ENCODE measurements around the gene PPP2R2B.

Gene PPP2R2B

DNA sequence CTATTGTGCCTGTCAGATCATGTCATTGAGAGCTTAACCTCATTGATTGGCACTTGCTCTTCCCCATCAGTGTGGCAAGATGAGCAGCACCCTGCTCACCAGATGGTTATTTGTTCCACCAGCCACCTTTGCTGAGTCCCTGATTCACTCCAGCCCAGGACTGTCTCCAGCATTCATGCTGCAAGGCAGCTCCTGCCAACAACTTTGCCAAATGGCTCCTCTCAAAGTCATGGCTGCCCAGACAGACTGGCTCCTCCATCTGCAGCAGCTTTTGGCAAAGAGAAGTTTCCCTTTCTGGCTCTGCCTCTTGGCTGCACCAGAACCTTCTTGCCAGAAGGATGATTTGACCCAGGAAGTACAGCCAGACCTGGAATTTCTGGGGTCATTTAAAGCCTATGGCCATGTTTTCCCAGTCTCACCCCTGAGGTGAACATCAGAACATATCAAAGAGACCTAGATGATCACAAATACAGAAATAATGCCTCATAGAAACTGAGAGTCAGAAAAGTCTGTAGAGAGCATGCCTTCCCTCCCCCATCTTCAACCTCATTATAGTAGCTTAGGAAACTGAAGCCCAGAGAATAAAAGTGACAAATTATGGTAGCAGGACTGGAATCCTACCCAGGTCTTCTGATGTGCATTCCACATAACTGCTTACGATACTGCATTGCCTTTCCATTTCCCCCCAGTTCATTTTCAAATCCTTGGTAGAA, 10.4 kb downstream of the PPP2R2B start:
- Histone ChIP-seq H3K27ac (ENCODE audit: low read depth in 2 of 2, low read length in 2 of 2) (no peak overlapping the region), H3K27me3 (ENCODE audit: control insufficient read depth in 2 of 2, insufficient read depth in 2 of 2, low read length in 2 of 2) (no peaks in the 10 kb centered on the region), H3K9ac (ENCODE audit: low read depth in 1 of 2, low read length in 2 of 2) (no peak overlapping the region), H3K4me3 (ENCODE audit: low read length in 2 of 2) (no peak overlapping the region), H3K4me1 (ENCODE audit: control insufficient read depth in 2 of 2, insufficient read depth in 2 of 2, low read length in 2 of 2) (no peaks in the 10 kb centered on the region), H3K9me3 (ENCODE audit: control insufficient read depth in 2 of 2, low read length in 2 of 2) (no peaks in the 10 kb centered on the region), H3K36me3 (ENCODE audit: control insufficient read depth in 2 of 2, insufficient read depth in 2 of 2, low read length in 2 of 2) (no peaks in the 10 kb centered on the region)

DNA sequence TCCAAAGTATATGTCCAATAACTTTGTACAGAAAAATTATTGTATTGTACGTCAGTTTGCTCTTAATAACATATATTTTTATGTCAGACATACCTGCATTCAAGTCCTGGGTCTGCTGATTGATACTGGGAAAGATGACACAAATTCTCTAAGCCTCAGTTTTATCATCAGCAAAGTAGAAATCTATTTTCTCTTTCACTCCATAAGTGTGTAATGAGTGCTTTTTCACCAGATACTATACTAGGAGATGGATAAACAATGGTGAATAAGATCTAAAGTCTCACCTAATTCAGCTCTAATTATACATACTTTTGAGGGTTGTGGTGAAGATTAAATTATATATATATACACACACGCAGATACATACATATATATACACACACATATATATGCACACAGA, 12.3 kb downstream of the PPP2R2B start:
- Histone ChIP-seq H3K36me3 (ENCODE audit: control insufficient read depth in 2 of 2, insufficient read depth in 2 of 2, low read length in 2 of 2) (no peaks in the 10 kb centered on the region), H3K9me3 (ENCODE audit: control insufficient read depth in 2 of 2, low read length in 2 of 2) (no peaks in the 10 kb centered on the region), H3K27me3 (ENCODE audit: control insufficient read depth in 2 of 2, insufficient read depth in 2 of 2, low read length in 2 of 2) (no peaks in the 10 kb centered on the region), H3K27ac (ENCODE audit: low read depth in 2 of 2, low read length in 2 of 2) (no peak overlapping the region), H3K4me3 (ENCODE audit: low read length in 2 of 2) (no peak overlapping the region), H3K9ac (ENCODE audit: low read depth in 1 of 2, low read length in 2 of 2) (no peak overlapping the region), H3K4me1 (ENCODE audit: control insufficient read depth in 2 of 2, insufficient read depth in 2 of 2, low read length in 2 of 2) (no peaks in the 10 kb centered on the region)

- Histone ChIP-seq H3K27ac (ENCODE audit: low read depth in 2 of 2, low read length in 2 of 2) (no peak overlapping the region), H3K9me3 (ENCODE audit: control insufficient read depth in 2 of 2, low read length in 2 of 2) (no peaks in the 10 kb centered on the region), H3K9ac (ENCODE audit: low read depth in 1 of 2, low read length in 2 of 2) (no peak overlapping the region), H3K4me3 (ENCODE audit: low read length in 2 of 2) (no peak overlapping the region), H3K27me3 (ENCODE audit: control insufficient read depth in 2 of 2, insufficient read depth in 2 of 2, low read length in 2 of 2) (no peaks in the 10 kb centered on the region), H3K36me3 (ENCODE audit: control insufficient read depth in 2 of 2, insufficient read depth in 2 of 2, low read length in 2 of 2) (no peaks in the 10 kb centered on the region), H3K4me1 (ENCODE audit: control insufficient read depth in 2 of 2, insufficient read depth in 2 of 2, low read length in 2 of 2) (no peaks in the 10 kb centered on the region)
Measured at GRCh38 chr5:146862641-146863040, 15.9 kb downstream of the PPP2R2B start.

DNA sequence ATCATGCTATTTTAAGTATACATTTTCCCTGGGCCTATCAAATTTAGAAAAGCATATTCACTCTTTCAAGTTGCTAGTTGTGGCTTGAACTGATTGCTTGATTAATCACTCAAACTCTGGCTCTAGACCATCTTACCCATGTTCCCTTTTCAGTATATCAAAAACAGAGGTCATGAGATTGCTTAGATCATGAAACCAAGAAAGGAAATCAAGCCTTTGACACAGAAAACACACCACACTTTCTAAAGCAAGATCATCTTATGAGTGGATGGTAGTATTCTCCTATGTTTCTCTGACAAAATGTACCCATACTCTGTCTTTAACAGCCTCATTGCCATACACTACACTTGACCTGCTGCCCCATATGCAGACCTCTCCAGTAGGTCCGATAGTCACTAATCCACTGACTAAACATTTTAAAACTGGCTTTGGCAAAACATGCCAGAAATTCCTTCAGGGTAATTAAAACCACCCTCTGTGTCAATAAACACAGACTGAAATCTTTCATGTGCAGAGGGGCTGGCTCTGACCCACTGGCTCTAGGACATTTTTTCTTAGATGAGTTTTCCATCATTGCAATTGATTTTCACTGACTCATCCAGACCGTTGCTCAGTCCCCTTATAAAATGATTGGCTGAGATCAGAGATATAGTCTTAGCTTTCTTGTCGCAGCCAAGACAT, 18.2 kb downstream of the PPP2R2B start:
- H3K9me3 ChIP-seq (ENCODE audit: control insufficient read depth in 2 of 2, low read length in 2 of 2): no peaks in the 10 kb centered on the region
- no peaks in the 10 kb centered on the region for H3K4me1 ChIP-seq (ENCODE audit: control insufficient read depth in 2 of 2, insufficient read depth in 2 of 2, low read length in 2 of 2)
- no peaks in the 10 kb centered on the region for H3K36me3 ChIP-seq (ENCODE audit: control insufficient read depth in 2 of 2, insufficient read depth in 2 of 2, low read length in 2 of 2)
- H3K27me3 ChIP-seq (ENCODE audit: control insufficient read depth in 2 of 2, insufficient read depth in 2 of 2, low read length in 2 of 2): no peaks in the 10 kb centered on the region
- H3K9ac ChIP-seq (ENCODE audit: low read depth in 1 of 2, low read length in 2 of 2): no peak overlapping the region
- H3K4me3 ChIP-seq (ENCODE audit: low read length in 2 of 2): no peak overlapping the region
- H3K27ac ChIP-seq (ENCODE audit: low read depth in 2 of 2, low read length in 2 of 2): no peak overlapping the region

DNA sequence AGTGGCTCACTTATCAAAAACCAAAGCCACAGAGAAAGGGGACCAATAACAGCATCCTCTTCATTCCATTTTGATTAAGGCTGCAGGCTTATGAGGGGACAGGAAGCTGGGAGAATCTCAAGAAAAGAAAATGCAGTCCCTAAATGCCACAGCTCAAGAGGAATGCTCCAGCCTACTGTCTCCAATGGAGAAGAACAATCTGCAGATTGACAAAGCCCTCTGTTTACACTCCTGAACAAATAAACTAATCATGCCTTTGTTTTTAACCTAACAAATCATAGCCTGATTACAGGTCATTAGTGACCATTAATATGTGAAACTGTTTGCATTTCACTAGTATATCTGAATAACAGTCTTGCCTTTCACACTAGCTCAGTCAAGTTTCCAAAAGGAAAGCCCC, 26.5 kb downstream of the PPP2R2B start:
- Histone ChIP-seq H3K4me1 (ENCODE audit: control insufficient read depth in 2 of 2, insufficient read depth in 2 of 2, low read length in 2 of 2) (no peaks in the 10 kb centered on the region), H3K4me3 (ENCODE audit: low read length in 2 of 2) (no peak overlapping the region), H3K9me3 (ENCODE audit: control insufficient read depth in 2 of 2, low read length in 2 of 2) (no peaks in the 10 kb centered on the region), H3K9ac (ENCODE audit: low read depth in 1 of 2, low read length in 2 of 2) (no peak overlapping the region), H3K36me3 (ENCODE audit: control insufficient read depth in 2 of 2, insufficient read depth in 2 of 2, low read length in 2 of 2) (no peaks in the 10 kb centered on the region), H3K27ac (ENCODE audit: low read depth in 2 of 2, low read length in 2 of 2) (no peak overlapping the region), H3K27me3 (ENCODE audit: control insufficient read depth in 2 of 2, insufficient read depth in 2 of 2, low read length in 2 of 2) (no peaks in the 10 kb centered on the region)

GRCh38 chr5:146851133-146851532, 27.4 kb downstream of the PPP2R2B start:
- no peaks in the 10 kb centered on the region for H3K4me1 ChIP-seq (ENCODE audit: control insufficient read depth in 2 of 2, insufficient read depth in 2 of 2, low read length in 2 of 2)
- H3K9ac ChIP-seq (ENCODE audit: low read depth in 1 of 2, low read length in 2 of 2): no peak overlapping the region
- H3K9me3 ChIP-seq (ENCODE audit: control insufficient read depth in 2 of 2, low read length in 2 of 2): no peaks in the 10 kb centered on the region
- no peak overlapping the region for H3K27ac ChIP-seq (ENCODE audit: low read depth in 2 of 2, low read length in 2 of 2)
- H3K4me3 ChIP-seq (ENCODE audit: low read length in 2 of 2): no peak overlapping the region
- H3K36me3 ChIP-seq (ENCODE audit: control insufficient read depth in 2 of 2, insufficient read depth in 2 of 2, low read length in 2 of 2): no peaks in the 10 kb centered on the region
- no peaks in the 10 kb centered on the region for H3K27me3 ChIP-seq (ENCODE audit: control insufficient read depth in 2 of 2, insufficient read depth in 2 of 2, low read length in 2 of 2)

GRCh38 chr5:146849694-146850303, 28.8 kb downstream of the PPP2R2B start:
- Histone ChIP-seq H3K4me3 (ENCODE audit: low read length in 2 of 2) (no peak overlapping the region), H3K27ac (ENCODE audit: low read depth in 2 of 2, low read length in 2 of 2) (no peak overlapping the region), H3K4me1 (ENCODE audit: control insufficient read depth in 2 of 2, insufficient read depth in 2 of 2, low read length in 2 of 2) (no peaks in the 10 kb centered on the region), H3K9me3 (ENCODE audit: control insufficient read depth in 2 of 2, low read length in 2 of 2) (no peaks in the 10 kb centered on the region), H3K36me3 (ENCODE audit: control insufficient read depth in 2 of 2, insufficient read depth in 2 of 2, low read length in 2 of 2) (no peaks in the 10 kb centered on the region), H3K27me3 (ENCODE audit: control insufficient read depth in 2 of 2, insufficient read depth in 2 of 2, low read length in 2 of 2) (no peaks in the 10 kb centered on the region), H3K9ac (ENCODE audit: low read depth in 1 of 2, low read length in 2 of 2) (no peak overlapping the region)

- no peak overlapping the region for H3K9ac ChIP-seq (ENCODE audit: low read depth in 1 of 2, low read length in 2 of 2)
- H3K4me3 ChIP-seq (ENCODE audit: low read length in 2 of 2): no peak overlapping the region
- H3K4me1 ChIP-seq (ENCODE audit: control insufficient read depth in 2 of 2, insufficient read depth in 2 of 2, low read length in 2 of 2): no peaks in the 10 kb centered on the region
- no peaks in the 10 kb centered on the region for H3K27me3 ChIP-seq (ENCODE audit: control insufficient read depth in 2 of 2, insufficient read depth in 2 of 2, low read length in 2 of 2)
- no peaks in the 10 kb centered on the region for H3K9me3 ChIP-seq (ENCODE audit: control insufficient read depth in 2 of 2, low read length in 2 of 2)
- no peaks in the 10 kb centered on the region for H3K36me3 ChIP-seq (ENCODE audit: control insufficient read depth in 2 of 2, insufficient read depth in 2 of 2, low read length in 2 of 2)
- H3K27ac ChIP-seq (ENCODE audit: low read depth in 2 of 2, low read length in 2 of 2): no peak overlapping the region
Measured at GRCh38 chr5:146848133-146848532, 30.4 kb downstream of the PPP2R2B start.

DNA sequence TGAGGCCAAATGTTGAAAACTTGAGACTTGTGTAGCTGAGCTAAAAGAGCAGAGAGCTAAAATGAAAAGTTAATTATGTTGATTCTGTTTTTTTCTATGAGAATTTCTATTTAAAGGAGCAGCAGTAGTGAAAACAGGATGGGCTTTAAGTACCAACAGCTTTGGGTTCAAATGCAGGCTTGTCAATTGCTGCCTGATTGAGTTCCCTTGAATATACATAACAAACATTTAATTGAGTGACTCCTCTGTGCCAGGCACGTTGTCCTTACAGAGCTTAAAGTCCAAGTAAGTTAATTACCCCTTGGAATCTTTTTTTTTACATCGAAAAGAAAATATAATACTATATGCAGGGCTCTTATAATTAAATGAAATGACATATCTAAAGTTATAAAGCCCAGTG, 38.5 kb downstream of the PPP2R2B start:
- Histone ChIP-seq H3K27me3 (ENCODE audit: control insufficient read depth in 2 of 2, insufficient read depth in 2 of 2, low read length in 2 of 2) (no peaks in the 10 kb centered on the region), H3K4me3 (ENCODE audit: low read length in 2 of 2) (no peak overlapping the region), H3K9me3 (ENCODE audit: control insufficient read depth in 2 of 2, low read length in 2 of 2) (no peaks in the 10 kb centered on the region), H3K36me3 (ENCODE audit: control insufficient read depth in 2 of 2, insufficient read depth in 2 of 2, low read length in 2 of 2) (no peaks in the 10 kb centered on the region), H3K4me1 (ENCODE audit: control insufficient read depth in 2 of 2, insufficient read depth in 2 of 2, low read length in 2 of 2) (no peaks in the 10 kb centered on the region), H3K9ac (ENCODE audit: low read depth in 1 of 2, low read length in 2 of 2) (no peak overlapping the region), H3K27ac (ENCODE audit: low read depth in 2 of 2, low read length in 2 of 2) (no peak overlapping the region)

DNA sequence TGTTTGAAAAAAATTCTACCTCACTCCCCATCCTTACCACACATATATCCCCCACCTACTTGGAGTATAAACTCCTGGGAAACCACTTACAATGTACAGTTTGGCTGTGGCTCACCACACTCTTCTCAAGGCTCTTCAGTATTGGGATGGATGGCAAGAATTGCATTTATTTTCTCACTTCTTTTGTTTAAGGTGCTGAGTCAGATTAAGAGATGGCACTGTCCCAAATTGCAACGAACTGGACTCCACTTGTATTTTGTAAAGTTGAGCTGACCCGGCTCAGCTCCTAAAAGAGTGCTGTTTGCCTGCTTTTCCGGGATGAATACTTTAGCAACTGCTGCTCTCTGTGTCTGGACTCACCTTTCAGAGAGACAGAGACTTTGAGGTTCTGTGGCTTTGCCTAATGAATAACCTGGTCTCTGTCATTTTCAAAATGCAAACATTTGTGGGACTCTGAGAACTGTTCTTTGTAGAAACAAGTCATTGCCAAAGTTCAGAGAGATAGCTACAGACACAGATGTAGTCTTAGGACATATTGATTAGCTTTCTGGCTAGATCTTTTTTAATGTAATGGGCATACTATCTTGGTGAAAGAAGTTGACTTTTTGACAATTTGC, 42.2 kb downstream of the PPP2R2B start:
- Histone ChIP-seq H3K4me1 (ENCODE audit: control insufficient read depth in 2 of 2, insufficient read depth in 2 of 2, low read length in 2 of 2) (no peaks in the 10 kb centered on the region), H3K9ac (ENCODE audit: low read depth in 1 of 2, low read length in 2 of 2) (no peak overlapping the region), H3K36me3 (ENCODE audit: control insufficient read depth in 2 of 2, insufficient read depth in 2 of 2, low read length in 2 of 2) (no peaks in the 10 kb centered on the region), H3K27ac (ENCODE audit: low read depth in 2 of 2, low read length in 2 of 2) (no peak overlapping the region), H3K9me3 (ENCODE audit: control insufficient read depth in 2 of 2, low read length in 2 of 2) (no peaks in the 10 kb centered on the region), H3K27me3 (ENCODE audit: control insufficient read depth in 2 of 2, insufficient read depth in 2 of 2, low read length in 2 of 2) (no peaks in the 10 kb centered on the region), H3K4me3 (ENCODE audit: low read length in 2 of 2) (no peak overlapping the region)

All from mucosa of rectum (tissue), 2 donors.